Right lobe of liver (tissue), 4 donors: ENCODE results near the gene ATG10.

ENCODE experiments used
- POLR2A ChIP-seq: fragments of 450-650 bp; IDR thresholded peaks from one replicate; pipeline ENCODE4 v1.6.1; 2017; ENCODE audit warnings: antibody characterized with exemption, mild to moderate bottlenecking
- TF ChIP-seq, protein P1 (sequence below), 4 donors: fragments of 200-600 bp in 3 of 4; fragments of 450-650 bp in 1 of 4; IDR thresholded peaks; one replicate each; pipeline versions ENCODE4 v1.5.1 to v1.8.0; 2016 to 2022; ENCODE audit warnings: antibody characterized with exemption in 4 of 4, mild to moderate bottlenecking in 2 of 4
- donor health status: DM: no; HTN: no; CAD: no.
- donor health status: DM: no; HTN: no; CAD: no.
- donor health status: DM: no; HTN: yes; CAD: no.

DNA sequence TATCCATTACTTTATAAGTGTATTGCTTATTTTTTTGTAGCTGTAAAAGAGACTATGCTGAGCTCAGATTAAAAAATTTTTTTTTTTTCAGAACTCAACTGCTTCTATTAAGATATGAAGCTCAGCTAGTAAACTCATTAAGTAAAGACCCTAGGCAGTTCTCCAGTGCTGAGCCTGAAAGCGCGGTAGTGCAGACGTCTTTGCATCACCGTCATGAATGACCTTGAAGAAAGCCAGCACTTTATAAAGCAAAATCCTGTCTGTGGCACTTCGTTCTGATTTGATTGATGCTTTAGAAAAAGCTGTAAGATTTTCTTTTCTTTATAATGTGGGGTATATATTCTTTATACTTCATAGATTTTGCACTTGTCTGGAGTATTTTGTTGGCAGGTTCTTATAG lies 105.7 kb downstream of the ATG10 start:
- TF ChIP-seq, protein P1, sequence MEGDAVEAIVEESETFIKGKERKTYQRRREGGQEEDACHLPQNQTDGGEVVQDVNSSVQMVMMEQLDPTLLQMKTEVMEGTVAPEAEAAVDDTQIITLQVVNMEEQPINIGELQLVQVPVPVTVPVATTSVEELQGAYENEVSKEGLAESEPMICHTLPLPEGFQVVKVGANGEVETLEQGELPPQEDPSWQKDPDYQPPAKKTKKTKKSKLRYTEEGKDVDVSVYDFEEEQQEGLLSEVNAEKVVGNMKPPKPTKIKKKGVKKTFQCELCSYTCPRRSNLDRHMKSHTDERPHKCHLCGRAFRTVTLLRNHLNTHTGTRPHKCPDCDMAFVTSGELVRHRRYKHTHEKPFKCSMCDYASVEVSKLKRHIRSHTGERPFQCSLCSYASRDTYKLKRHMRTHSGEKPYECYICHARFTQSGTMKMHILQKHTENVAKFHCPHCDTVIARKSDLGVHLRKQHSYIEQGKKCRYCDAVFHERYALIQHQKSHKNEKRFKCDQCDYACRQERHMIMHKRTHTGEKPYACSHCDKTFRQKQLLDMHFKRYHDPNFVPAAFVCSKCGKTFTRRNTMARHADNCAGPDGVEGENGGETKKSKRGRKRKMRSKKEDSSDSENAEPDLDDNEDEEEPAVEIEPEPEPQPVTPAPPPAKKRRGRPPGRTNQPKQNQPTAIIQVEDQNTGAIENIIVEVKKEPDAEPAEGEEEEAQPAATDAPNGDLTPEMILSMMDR (IDR thresholded peaks at IDR 0.05) = no peak
- no peak for TF ChIP-seq POLR2A
